Esophagus muscularis mucosa (tissue), 3 donors: ENCODE measurements around the gene GPR132.

Experiments used
- CTCF ChIP-seq, 3 experiments: fragments of 200-600 bp in 2 of 3; fragments of 450-650 bp in 1 of 3; sonication (generic) in 2 of 3; IDR thresholded peaks; one replicate each; pipeline ENCODE4 v1.5.1; 2017 to 2019; ENCODE audit warnings: antibody characterized with exemption in 3 of 3, mild to moderate bottlenecking in 2 of 3, moderate library complexity in 1 of 3
- POLR2A ChIP-seq: fragments of 450-650 bp; IDR thresholded peaks from one replicate; pipeline ENCODE4 v1.6.1; 2017; ENCODE audit warnings: antibody characterized with exemption, moderate library complexity, mild to moderate bottlenecking, low read depth
- POLR2AphosphoS5 ChIP-seq, 2 donors: sonication (generic); formaldehyde crosslinking; IDR thresholded peaks; one replicate each; pipeline ENCODE4 v1.6.1; 2017; ENCODE audit warnings: antibody characterized with exemption in 2 of 2

GRCh38 chr14:105049753-105050550 is 15.3 kb downstream of the GPR132 start:
- no peak for TF ChIP-seq POLR2A
- TF ChIP-seq CTCF (IDR thresholded peaks at IDR 0.05), result no peak
- TF ChIP-seq POLR2AphosphoS5 (IDR thresholded peaks at IDR 0.05), result no peak
